Glutamatergic neuron (in vitro differentiated cells): ENCODE data around the gene POLDIP3. TPM values are rescaled to one million over a fixed set of nuclear protein-coding genes. Genes with fewer than 3 reads are reported as not detected.
A peak's percentile ranks its signal among the peaks of the same experiment; 100 is the strongest.

ENCODE experiments used
- DNase-seq: peaks from one replicate; pipeline ENCODE4 v3.0.0; 2022
- H3K27ac Mint-ChIP-seq: one replicate; pipeline ENCODE4 v1.8.0; 2020; ENCODE audit warnings: mild to moderate bottlenecking, mixed read lengths, inconsistent platforms; ENCODE audit not compliant: unreplicated experiment
- H3K27me3 Mint-ChIP-seq: one replicate; pipeline ENCODE4 v1.8.0; 2020; ENCODE audit warnings: mild to moderate bottlenecking, moderate library complexity, mixed read lengths, inconsistent platforms; ENCODE audit not compliant: unreplicated experiment
- H3K36me3 Mint-ChIP-seq: one replicate; pipeline ENCODE4 v1.8.0; 2020; ENCODE audit warnings: mild to moderate bottlenecking, mixed read lengths, inconsistent platforms; ENCODE audit not compliant: unreplicated experiment
- H3K4me1 Mint-ChIP-seq: one replicate; pipeline ENCODE4 v1.8.0; 2020; ENCODE audit warnings: mild to moderate bottlenecking, low read depth, mixed read lengths, inconsistent platforms; ENCODE audit not compliant: unreplicated experiment
- H3K4me3 Mint-ChIP-seq: one replicate; pipeline ENCODE4 v1.8.0; 2020; ENCODE audit warnings: mild to moderate bottlenecking, mixed read lengths, inconsistent platforms; ENCODE audit not compliant: unreplicated experiment
- H3K9me3 Mint-ChIP-seq: one replicate; pipeline ENCODE4 v1.8.0; 2020; ENCODE audit warnings: mild to moderate bottlenecking, moderate library complexity, mixed read lengths, inconsistent platforms; ENCODE audit not compliant: unreplicated experiment
- total RNA-seq: library from RNA; stranded (reverse); fragmentation: NEBNext Ultra II Directional; extraction: Animal tissue kit (Norgen Biotek cat#: 25700); gene quantifications from one replicate; pipeline ENCODE4 v1.2.1, GENCODE V29; 2021; ENCODE audit not compliant: unreplicated experiment
- TF ChIP-seq, protein P1 (sequence below): fragments of 200-600 bp; sonication (generic); IDR thresholded peaks from one replicate; pipeline ENCODE4 v1.5.0; 2021; ENCODE audit not compliant: partially characterized antibody, unreplicated experiment

The POLDIP3 gene
- total RNA-seq, 1 donor from 2014 or later: 52.8 TPM

GRCh38 chr22:42604403-42604802, 10.3 kb downstream of the POLDIP3 start:
- TF ChIP-seq, protein P1, sequence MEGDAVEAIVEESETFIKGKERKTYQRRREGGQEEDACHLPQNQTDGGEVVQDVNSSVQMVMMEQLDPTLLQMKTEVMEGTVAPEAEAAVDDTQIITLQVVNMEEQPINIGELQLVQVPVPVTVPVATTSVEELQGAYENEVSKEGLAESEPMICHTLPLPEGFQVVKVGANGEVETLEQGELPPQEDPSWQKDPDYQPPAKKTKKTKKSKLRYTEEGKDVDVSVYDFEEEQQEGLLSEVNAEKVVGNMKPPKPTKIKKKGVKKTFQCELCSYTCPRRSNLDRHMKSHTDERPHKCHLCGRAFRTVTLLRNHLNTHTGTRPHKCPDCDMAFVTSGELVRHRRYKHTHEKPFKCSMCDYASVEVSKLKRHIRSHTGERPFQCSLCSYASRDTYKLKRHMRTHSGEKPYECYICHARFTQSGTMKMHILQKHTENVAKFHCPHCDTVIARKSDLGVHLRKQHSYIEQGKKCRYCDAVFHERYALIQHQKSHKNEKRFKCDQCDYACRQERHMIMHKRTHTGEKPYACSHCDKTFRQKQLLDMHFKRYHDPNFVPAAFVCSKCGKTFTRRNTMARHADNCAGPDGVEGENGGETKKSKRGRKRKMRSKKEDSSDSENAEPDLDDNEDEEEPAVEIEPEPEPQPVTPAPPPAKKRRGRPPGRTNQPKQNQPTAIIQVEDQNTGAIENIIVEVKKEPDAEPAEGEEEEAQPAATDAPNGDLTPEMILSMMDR: no peak
- Mint-ChIP-seq H3K4me3 (no peak overlapping the region), H3K4me1 (peaks cover 10% of the 10 kb centered on the region), H3K27me3 (peaks cover 4% of the 10 kb centered on the region), H3K36me3 (peaks cover 5% of the 10 kb centered on the region), H3K27ac (no peak overlapping the region), H3K9me3 (peaks cover 6% of the 10 kb centered on the region)
- no peak for DNase-seq

GRCh38 chr22:42603427-42603826, 11.3 kb downstream of the POLDIP3 start:
- no peak for DNase-seq
- Mint-ChIP-seq H3K27ac (peak overlapping the region; percentile 11), H3K36me3 (peaks cover 5% of the 10 kb centered on the region)

GRCh38 chr22:42602470-42602869, 12.2 kb downstream of the POLDIP3 start:
- Mint-ChIP-seq H3K9me3 (peaks cover 6% of the 10 kb centered on the region), H3K36me3 (peaks cover 5% of the 10 kb centered on the region), H3K4me3 (no peak overlapping the region), H3K27ac (no peak overlapping the region), H3K4me1 (peaks cover 3% of the 10 kb centered on the region), H3K27me3 (peaks cover 4% of the 10 kb centered on the region)
- DNase-seq: no peak
- TF ChIP-seq, protein P1: no peak

More at GRCh38 chr22:42603427-42603826, 11.3 kb downstream of the POLDIP3 start:
- peaks cover 4% of the 10 kb centered on the region for H3K27me3 Mint-ChIP-seq
- no peak overlapping the region for H3K4me3 Mint-ChIP-seq
- peaks cover 4% of the 10 kb centered on the region for H3K4me1 Mint-ChIP-seq
- peaks cover 6% of the 10 kb centered on the region for H3K9me3 Mint-ChIP-seq
- TF ChIP-seq, protein P1: no peak

DNA sequence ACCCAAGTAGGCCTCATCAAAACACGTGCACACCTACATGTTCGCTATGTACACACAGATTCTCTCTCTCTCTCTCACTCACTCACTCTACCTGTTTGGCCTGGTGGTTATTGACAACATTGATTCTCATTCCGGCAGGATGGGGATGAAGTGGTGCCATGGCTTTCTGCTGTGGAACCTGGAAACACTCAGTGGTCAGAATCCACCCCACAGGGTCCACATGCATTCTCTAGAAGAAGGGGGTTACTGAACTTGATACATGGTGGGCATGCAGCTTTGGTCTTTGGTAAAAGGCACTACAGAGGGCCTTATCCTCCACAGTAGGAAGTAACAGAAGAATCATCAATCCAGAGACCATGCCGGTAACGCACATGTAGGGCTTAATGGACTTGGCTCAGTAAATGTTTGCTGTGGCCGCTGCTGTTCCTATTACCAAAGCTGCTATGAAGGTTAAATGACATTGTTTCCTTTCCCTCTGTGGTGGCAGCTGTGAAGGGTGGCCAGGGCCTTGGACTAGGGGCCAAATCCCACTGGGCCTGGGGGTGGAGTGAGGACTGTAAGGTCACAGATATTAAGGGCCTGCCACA, 12.7 kb downstream of the POLDIP3 start:
- peaks cover 4% of the 10 kb centered on the region for H3K27me3 Mint-ChIP-seq
- peaks cover 3% of the 10 kb centered on the region for H3K4me1 Mint-ChIP-seq
- H3K9me3 Mint-ChIP-seq: peaks cover 6% of the 10 kb centered on the region
- H3K36me3 Mint-ChIP-seq: peaks cover 5% of the 10 kb centered on the region
- no peak for DNase-seq
- H3K4me3 Mint-ChIP-seq: no peak overlapping the region
- TF ChIP-seq, protein P1: no peak
- no peak overlapping the region for H3K27ac Mint-ChIP-seq

- DNase-seq: no peak
- Mint-ChIP-seq H3K27me3 (peaks cover 1% of the 10 kb centered on the region), H3K9me3 (peaks cover 5% of the 10 kb centered on the region), H3K36me3 (peaks cover 4% of the 10 kb centered on the region), H3K4me1 (no peaks in the 10 kb centered on the region), H3K27ac (no peak overlapping the region), H3K4me3 (no peak overlapping the region)
- TF ChIP-seq, protein P1: no peak
Measured at GRCh38 chr22:42596863-42597530, 17.7 kb downstream of the POLDIP3 start.
